Natural killer cell (primary cell): Measurements from ENCODE around the gene TTC39B. TPM values are rescaled to one million over a fixed set of nuclear protein-coding genes. Genes with fewer than 3 reads are reported as not detected.

Experiments used
- ATAC-seq, 3 donors: fragments of 150-1000 bp in 2 of 3; fragments of 200-7000 bp in 1 of 3; cut with Tn5 transposase; 1 replicate in 1 of 3; 2 replicates in 2 of 3; pipeline ENCODE4 v1.10.0; 2021; ENCODE audit warnings: mild to moderate bottlenecking in 2 of 3, moderate library complexity in 2 of 3
- DNase-seq, 2 donors: peaks; one replicate each; pipeline versions ENCODE4 v3.0.0 to v3.0.0-alpha.2; 2013 to 2021; ENCODE audit warnings: mixed read lengths in 1 of 2
- H3K27ac ChIP-seq: one replicate; pipeline ENCODE4 v1.5.1; 2013; ENCODE audit warnings: mild to moderate bottlenecking, low read length
- H3K27me3 ChIP-seq: one replicate; pipeline ENCODE4 v1.6.1; 2013; ENCODE audit warnings: low read length; ENCODE audit not compliant: control insufficient read depth, insufficient read depth
- H3K36me3 ChIP-seq: one replicate; pipeline ENCODE4 v1.6.1; 2013; ENCODE audit warnings: low read length; ENCODE audit not compliant: control insufficient read depth, insufficient read depth
- H3K4me1 ChIP-seq: one replicate; pipeline ENCODE4 v1.6.1; 2013; ENCODE audit warnings: low read length; ENCODE audit not compliant: control insufficient read depth, insufficient read depth
- H3K4me3 ChIP-seq: one replicate; pipeline ENCODE4 v1.5.1; 2013; ENCODE audit warnings: low read length
- H3K9me3 ChIP-seq: one replicate; pipeline ENCODE4 v1.6.1; 2013; ENCODE audit warnings: low read length; ENCODE audit not compliant: control insufficient read depth, insufficient read depth
- H3K27ac Mint-ChIP-seq, 2 donors: one replicate each; pipeline ENCODE4 v1.8.0; 2022; ENCODE audit warnings: mild to moderate bottlenecking in 2 of 2, mixed read lengths in 2 of 2, moderate library complexity in 1 of 2
- H3K27me3 Mint-ChIP-seq, 2 donors: one replicate each; pipeline ENCODE4 v1.8.0; 2022; ENCODE audit warnings: low read depth in 2 of 2, mixed read lengths in 2 of 2
- H3K36me3 Mint-ChIP-seq: one replicate; pipeline ENCODE4 v1.8.0; 2022; ENCODE audit warnings: mixed read lengths
- H3K4me1 Mint-ChIP-seq, 2 donors: one replicate each; pipeline ENCODE4 v1.8.0; 2022; ENCODE audit warnings: mixed read lengths in 2 of 2
- H3K4me3 Mint-ChIP-seq: one replicate; pipeline ENCODE4 v1.8.0; 2022; ENCODE audit warnings: mild to moderate bottlenecking, moderate library complexity, mixed read lengths
- H3K9me3 Mint-ChIP-seq, 2 donors: one replicate each; pipeline ENCODE4 v1.8.0; 2022; ENCODE audit warnings: mixed read lengths in 2 of 2
- CTCF ChIP-seq: fragments of 200-600 bp; IDR thresholded peaks from one replicate; pipeline ENCODE4 v1.8.0; 2022; ENCODE audit warnings: antibody characterized with exemption
- WGBS: methylation state at CpG from one replicate; pipeline ENCODE4 v1.1.7; 2013; ENCODE audit warnings: missing lambda C conversion rate; ENCODE audit not compliant: insufficient coverage; 5-methylcytosine and 5-hydroxymethylcytosine counted together
- intact Hi-C: fragments of 100-400 bp; cut with micrococcal nuclease; formaldehyde crosslinking; loops from one replicate; pipeline ENCODE4 v1.14.2; 2022
- total RNA-seq, 4 donors: library from RNA; stranded (reverse); fragments of 120-200 nt in 1 of 4; gene quantifications; one replicate each; pipeline versions ENCODE4 v1.2.3 to v1.2.4, GENCODE V29; 2013 to 2022

The TTC39B gene
- total RNA-seq, 3 donors from 2014 or later (not counting 1 experiment from before 2014, with no cell fraction given): 51.2 to 65.1 (median 54.2) TPM

- Mint-ChIP-seq H3K4me3 (no peak overlapping the region), H3K4me1 (peaks cover 41 to 46% of the 10 kb centered on the region in 2 donors), H3K9me3 (no peaks in the 10 kb centered on the region), H3K27ac (peak overlapping the region in 1 of 2 donors; percentile 66), H3K27me3 (no peaks in the 10 kb centered on the region), H3K36me3 (no peaks in the 10 kb centered on the region)
- Histone ChIP-seq H3K9me3 (no peaks in the 10 kb centered on the region), H3K27me3 (no peaks in the 10 kb centered on the region), H3K4me1 (peaks cover 9% of the 10 kb centered on the region), H3K36me3 (no peaks in the 10 kb centered on the region), H3K27ac (no peak overlapping the region), H3K4me3 (no peak overlapping the region)
- ATAC-seq: no peak
- TF ChIP-seq CTCF: no peak
- 89% methylated on average over 3 of the region's 3 CpGs for WGBS
- no peak for DNase-seq
- intact Hi-C loops: no loop called here
Measured at GRCh38 chr9:15268317-15268716, 38.7 kb downstream of the TTC39B start.

- Histone ChIP-seq H3K27ac (no peak overlapping the region), H3K4me3 (no peak overlapping the region), H3K36me3 (no peaks in the 10 kb centered on the region), H3K4me1 (no peaks in the 10 kb centered on the region), H3K27me3 (no peaks in the 10 kb centered on the region), H3K9me3 (no peaks in the 10 kb centered on the region)
- ATAC-seq: no peak
- Mint-ChIP-seq H3K9me3 (no peaks in the 10 kb centered on the region), H3K27me3 (no peaks in the 10 kb centered on the region), H3K27ac (no peak overlapping the region), H3K4me3 (no peak overlapping the region), H3K36me3 (no peaks in the 10 kb centered on the region), H3K4me1 (peaks cover 11 to 36% of the 10 kb centered on the region in 2 donors)
- WGBS: 86% methylated on average over 1 of the region's 1 CpG
- no peak for DNase-seq
- TF ChIP-seq CTCF: no peak
- intact Hi-C loops: no loop called here
Measured at GRCh38 chr9:15264918-15265317, 42.1 kb downstream of the TTC39B start.

DNA sequence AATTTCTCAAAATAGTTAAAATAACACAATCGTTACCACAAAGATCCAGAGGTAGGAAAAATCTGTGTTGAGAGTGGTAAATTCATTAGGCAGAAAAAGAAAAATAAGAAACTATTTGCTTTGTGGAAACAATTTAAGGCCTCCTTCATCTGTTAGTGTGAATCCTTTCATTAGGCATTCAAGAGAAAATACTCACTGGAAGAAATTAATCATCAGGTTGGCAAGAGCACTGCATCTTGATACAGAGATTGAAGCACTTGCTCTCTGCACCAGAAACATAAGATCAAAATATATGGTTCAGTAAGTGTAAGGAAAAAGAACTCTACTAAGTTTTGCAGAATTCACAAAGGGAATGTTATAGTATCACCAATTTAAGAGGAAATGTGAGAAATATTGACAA lies 44.4 kb downstream of the TTC39B start:
- H3K27ac Mint-ChIP-seq: peak overlapping the region in 1 of 2 donors; percentile 0

More for the DNA sequence above, 44.4 kb downstream of the TTC39B start:
- H3K36me3 Mint-ChIP-seq: no peaks in the 10 kb centered on the region
- H3K9me3 Mint-ChIP-seq: no peaks in the 10 kb centered on the region
- peaks cover 15 to 30% of the 10 kb centered on the region in 2 donors for H3K4me1 Mint-ChIP-seq
- no peak overlapping the region for H3K27ac ChIP-seq
- ATAC-seq: no peak
- H3K9me3 ChIP-seq: no peaks in the 10 kb centered on the region
- no peak overlapping the region for H3K4me3 Mint-ChIP-seq
- H3K4me3 ChIP-seq: no peak overlapping the region
- DNase-seq: no peak
- no peaks in the 10 kb centered on the region for H3K36me3 ChIP-seq
- no peak for TF ChIP-seq CTCF
- intact Hi-C loops: no loop called here
- H3K4me1 ChIP-seq: peaks cover 3% of the 10 kb centered on the region
- no peaks in the 10 kb centered on the region for H3K27me3 ChIP-seq
- H3K27me3 Mint-ChIP-seq: no peaks in the 10 kb centered on the region
- no CpG with 5 or more reads among the region's 1 CpG for WGBS
